ENCODE data around the gene IQGAP2.

Gene IQGAP2

DNA sequence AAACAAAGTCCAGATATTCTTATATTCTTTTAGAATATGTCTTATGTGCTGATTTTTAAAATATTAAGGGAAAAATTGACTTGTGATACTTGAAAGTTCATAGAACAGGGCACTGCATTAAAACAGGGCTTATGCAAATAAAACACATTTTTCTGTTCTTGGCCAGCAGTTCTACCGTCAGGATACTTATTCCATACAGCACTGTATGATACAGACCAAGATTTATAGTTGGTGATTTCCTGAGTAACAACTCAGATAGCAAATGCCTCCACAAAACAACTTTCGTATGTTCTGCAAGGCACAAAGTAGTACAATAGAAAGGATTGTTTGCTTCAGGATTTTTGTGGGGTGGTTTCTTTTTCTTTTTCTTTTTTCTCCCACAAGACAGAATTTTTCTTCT, 150.2 kb downstream of the IQGAP2 start:
- intact Hi-C loops (cut with DNase I): no loop called here
- DNase-seq: no peak

DNA sequence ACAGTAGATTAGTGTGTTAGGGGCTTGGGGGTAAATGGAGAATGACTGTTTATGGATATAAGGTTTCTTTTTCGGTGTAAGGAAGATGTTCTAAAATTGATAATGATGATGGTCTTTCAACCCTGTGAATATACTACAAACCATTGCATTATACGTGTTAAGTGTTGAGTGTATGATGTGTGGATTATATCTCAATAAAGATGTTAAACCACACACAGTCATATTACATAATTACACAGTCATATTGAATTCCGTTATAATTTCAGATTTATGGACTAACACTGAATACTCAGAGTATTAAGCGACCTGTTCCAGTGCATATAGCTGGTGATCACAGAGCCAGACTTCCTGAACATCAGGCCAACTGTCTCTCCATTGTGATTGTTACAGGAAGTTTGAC, 152.0 kb downstream of the IQGAP2 start:
- no peak for DNase-seq
- intact Hi-C loops (cut with DNase I): no loop called here

DNA sequence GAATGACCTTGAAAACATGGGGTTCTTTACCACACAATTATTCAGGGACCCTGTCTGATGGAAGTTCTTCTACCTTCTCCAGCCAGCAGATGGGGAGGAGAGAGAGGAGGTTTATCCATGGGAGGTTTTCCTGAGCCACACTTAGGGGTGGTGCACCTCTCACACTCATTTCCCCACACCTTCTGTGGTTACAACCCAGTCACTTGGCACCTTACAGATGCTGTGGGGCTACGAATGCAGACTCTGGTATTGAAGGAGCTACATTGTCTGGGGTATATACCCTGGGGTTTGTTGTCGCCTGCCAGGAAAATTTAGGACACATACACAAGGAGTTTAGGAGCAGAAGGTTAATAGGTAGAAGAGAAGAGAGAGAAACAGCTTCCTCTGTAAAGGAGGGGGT, 152.6 kb downstream of the IQGAP2 start:
- intact Hi-C loops (cut with DNase I): no loop called here
- no peak for DNase-seq

DNA sequence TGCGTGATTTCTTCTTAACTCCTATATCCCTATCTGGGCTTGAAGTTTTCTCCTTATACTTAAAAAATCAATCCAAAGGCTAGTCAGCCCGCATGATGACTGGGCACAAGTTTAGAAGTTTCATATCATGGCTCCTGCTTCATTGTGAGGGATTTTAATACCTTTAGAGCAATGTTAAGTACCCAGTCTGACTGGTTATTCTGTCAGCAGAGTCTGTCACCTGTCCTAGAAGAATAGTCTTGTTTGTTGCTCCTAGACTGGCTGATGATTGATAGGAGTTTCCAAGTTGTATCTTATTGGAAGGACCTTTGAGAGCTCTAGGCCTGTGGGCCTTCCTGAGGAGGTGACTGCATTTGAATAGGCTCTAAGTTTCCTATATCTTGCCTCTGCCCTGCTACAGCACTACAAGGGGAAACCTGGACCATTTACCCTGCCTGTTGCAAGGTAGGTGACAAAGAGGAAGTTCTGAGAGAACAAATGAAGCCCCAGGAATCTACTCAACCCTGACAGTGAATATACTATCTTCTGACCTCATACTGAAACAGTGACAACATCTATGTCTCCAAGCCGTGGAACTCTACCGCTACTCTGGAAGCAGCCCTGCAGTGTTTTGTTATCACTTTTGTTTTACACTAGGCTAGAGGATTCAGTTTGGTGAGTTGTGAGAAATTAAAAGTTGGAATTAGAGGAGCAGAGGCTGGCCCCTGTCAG, 153.6 kb downstream of the IQGAP2 start:
- intact Hi-C loops (cut with DNase I): no loop called here
- DNase-seq: no peak

- DNase-seq: no peak
Measured at GRCh38 chr5:76560952-76561891, 158.1 kb downstream of the IQGAP2 start.

DNA sequence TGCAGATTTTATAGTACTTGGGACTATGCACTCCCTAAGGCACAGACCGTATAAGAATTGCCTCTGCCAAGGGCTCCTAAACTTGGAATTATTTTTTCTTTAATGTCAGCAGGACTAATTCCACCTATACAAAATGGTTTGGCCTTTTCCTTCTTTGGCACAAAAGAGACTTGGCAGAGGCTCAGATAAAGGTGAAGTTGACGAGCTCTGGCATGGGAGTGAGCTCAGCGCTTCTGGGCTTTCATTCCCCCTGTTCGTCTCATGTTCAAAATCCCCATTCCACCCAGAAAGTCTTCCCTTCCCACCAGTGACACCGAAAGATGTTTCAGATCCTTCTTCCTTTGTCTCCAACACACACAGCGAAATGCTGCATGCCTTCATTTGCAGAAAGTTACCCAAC, 158.9 kb downstream of the IQGAP2 start:
- intact Hi-C loops (cut with DNase I): no loop called here
- DNase-seq: no peak

More at GRCh38 chr5:76560952-76561891, 158.1 kb downstream of the IQGAP2 start:
- intact Hi-C loops (cut with DNase I): no loop called here

DNA sequence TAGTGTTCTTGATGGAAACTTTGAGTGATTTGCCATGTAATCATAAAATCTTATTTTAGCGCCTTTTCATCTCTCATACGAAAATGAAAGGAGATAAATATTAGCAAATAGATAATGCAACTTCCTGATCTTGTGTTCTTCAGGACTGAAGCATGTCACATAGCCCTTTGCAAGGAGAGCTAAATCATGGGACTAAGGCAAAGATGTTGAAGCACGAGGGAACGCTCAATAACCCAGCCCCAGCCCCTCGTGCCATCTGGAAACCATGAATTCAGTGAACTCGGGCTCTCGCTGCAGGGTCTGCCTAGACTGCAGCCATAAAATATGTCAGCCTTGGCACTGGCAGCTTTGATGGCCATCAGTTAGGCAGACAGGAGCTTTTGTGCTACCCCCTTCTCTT, 161.9 kb downstream of the IQGAP2 start:
- no peak for DNase-seq
- intact Hi-C loops (cut with DNase I): no loop called here

GRCh38 chr5:76570153-76570552, 167.1 kb downstream of the IQGAP2 start:
- no peak for DNase-seq
- intact Hi-C loops (cut with DNase I): no loop called here

DNA sequence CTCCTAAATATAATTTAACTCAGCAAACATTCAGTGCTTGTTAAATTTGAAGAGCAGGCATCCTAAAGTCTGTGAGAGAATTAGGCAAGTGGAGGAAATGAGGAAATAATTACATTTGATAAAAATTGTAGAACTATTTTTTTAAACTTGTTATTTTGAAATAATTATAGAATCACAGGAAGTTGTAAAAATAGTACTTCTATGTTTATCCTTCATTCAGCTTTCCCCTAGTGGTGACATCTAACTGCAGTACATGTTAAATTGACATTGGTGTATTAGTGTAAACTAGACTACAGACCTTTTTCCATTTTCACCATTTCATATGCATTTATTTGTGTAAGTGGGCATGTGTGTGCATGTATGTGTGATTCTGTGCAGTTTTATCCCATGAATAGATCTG, 168.5 kb downstream of the IQGAP2 start:
- intact Hi-C loops (cut with DNase I): no loop called here

DNA sequence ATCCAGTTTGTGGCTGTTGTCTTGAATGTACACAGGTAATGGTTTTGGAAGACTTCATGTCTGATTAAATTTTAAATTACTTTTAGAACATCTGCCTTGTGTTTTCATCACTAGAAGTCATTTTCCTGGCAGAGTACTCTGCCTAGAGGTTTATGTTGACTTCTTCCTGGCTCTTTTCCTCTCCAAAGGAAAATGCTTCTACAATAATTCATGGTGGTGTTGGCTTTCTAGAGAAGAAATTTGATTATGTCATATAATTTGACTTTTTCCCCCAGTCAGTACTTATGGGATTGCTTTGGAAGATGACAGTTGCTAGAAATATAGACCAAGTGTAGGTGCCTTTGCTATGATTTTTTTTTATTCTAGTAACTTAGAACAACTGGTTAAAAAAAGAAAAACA, 173.4 kb downstream of the IQGAP2 start:
- no peak for DNase-seq
- intact Hi-C loops (cut with DNase I): no loop called here

More for the DNA sequence above, 168.5 kb downstream of the IQGAP2 start:
- DNase-seq: no peak

GRCh38 chr5:76576996-76577395, 173.9 kb downstream of the IQGAP2 start:
- no peak for DNase-seq
- intact Hi-C loops (cut with DNase I): no loop called here

DNA sequence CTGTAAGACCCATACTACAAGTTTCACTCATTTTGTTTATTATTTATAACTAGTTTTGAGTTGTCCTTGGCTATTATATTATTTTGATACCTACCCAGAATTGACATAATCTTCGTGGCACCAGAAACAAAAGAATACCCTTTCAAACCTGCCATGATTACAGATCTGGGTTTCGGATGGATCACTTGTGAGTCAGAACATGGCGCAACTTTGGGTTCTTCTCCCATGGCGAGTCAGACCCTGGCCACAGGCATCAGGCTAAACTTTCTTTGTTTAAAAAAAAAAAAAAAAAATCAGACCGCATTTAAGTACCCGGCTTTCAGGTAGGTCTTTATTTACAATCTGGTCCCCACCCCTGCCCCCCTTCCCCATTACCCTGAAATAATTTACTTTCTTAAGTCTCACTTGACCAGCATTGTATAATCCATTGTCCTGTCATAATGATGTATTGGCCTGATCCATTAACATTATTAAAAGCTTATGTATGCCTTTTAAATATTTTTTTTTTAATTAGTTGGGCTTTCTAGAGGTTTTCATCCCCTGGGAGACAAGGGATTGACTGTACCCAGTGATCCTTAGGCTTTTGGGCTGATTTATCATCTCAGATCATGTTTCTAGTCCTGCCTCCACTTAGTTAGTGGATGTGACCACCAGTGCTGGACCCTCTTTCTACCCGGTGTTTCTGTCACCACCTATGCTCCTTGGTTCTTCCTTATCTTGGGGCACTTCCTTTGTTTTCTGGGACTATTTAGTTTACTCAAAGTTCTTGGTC, 176.3 kb downstream of the IQGAP2 start:
- intact Hi-C loops (cut with DNase I): no loop called here

DNA sequence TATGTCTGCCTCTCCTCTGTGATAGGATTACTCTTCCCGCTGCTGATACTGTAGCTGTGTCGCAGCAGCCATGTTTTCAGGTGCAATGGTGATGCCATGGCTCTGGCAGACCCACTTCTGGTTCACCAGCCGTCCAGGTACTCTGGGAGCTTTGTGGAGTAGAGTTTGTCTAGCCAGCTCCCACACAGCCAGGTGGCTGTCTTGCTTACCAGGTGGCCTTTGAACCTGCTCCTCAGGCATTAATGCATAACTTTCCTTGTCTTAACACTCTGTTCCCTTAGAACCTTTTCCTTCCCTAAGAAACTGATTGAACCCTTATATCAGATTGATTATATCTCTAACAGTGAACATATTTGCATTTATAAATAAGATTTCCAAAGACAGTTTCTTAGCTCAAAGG, 177.9 kb downstream of the IQGAP2 start:
- DNase-seq: peak in 1 of 10 donors; percentile 22
- intact Hi-C loops (cut with DNase I): no loop called here

More for the DNA sequence above, 176.3 kb downstream of the IQGAP2 start:
- no peak for DNase-seq

DNA sequence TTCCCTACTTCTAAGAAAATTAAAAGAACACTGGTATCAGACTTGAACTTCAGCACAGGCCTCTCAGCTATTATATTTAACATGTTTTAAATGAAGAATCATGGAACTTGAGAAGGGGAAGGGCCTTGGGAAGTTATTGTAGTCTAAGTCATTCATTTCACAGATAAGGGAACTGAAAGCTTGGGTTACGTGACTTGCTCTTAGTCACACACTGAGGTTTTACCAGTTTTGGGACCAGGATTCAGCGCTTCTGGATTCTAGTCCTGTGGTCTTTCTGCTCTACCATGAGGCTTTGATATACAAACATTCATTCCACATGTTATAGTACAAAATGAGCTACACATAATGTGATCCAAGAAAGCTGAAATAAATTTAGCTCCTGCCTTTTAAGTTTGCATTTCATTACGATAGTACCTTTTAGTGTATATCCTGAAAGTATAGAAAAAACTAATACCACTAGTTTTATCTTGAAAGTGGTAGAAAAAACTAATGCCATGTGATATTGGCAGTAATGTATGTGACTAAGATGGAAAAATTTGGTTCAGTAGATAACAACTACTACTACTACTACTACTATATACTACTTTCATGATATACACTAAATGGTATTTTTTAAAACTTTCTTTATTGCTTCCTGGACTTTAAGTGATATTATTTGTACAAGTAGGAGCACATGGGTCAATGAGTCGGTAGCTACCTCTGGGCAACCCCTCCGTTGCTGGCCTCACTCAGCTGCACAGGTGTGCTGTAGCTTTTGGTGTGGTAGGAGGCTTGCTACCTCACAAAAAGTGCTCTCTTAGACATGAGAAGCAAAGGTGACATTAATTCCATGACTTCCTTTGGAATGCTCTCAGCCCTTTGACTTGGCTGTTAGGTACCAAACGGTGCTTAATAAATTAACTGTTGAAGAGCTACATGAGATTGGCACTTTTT, 179.4 kb downstream of the IQGAP2 start:
- intact Hi-C loops (cut with DNase I): no loop called here
- DNase-seq: no peak

- intact Hi-C loops (cut with DNase I): no loop called here
- DNase-seq: no peak
Measured at GRCh38 chr5:76583163-76584047, 180.3 kb downstream of the IQGAP2 start.

GRCh38 chr5:76585783-76586217, 182.7 kb downstream of the IQGAP2 start:
- DNase-seq: no peak
- intact Hi-C loops (cut with DNase I): no loop called here

DNA sequence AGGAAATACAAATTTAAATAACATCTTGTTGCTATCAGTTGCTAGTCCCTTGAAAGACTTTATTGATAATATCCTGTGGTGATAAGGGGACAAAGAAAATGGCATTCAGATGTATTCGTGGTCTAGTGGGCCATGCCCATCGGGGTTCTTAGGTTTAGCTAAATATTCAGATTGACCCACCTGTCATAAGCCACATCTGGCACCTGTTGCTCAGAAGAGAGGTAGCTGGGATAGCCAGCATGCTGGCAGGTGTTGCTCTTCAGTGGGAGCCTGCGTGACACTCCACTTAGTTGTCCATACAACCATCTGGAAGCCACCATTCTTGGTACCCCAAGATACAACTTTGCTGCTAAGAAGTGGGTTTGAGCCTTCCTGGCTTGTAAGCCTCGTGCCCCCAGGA, 183.4 kb downstream of the IQGAP2 start:
- intact Hi-C loops (cut with DNase I): no loop called here
- no peak for DNase-seq

- DNase-seq: no peak
- intact Hi-C loops (cut with DNase I): no loop called here
Measured at GRCh38 chr5:76590027-76590426, 186.9 kb downstream of the IQGAP2 start.

DNA sequence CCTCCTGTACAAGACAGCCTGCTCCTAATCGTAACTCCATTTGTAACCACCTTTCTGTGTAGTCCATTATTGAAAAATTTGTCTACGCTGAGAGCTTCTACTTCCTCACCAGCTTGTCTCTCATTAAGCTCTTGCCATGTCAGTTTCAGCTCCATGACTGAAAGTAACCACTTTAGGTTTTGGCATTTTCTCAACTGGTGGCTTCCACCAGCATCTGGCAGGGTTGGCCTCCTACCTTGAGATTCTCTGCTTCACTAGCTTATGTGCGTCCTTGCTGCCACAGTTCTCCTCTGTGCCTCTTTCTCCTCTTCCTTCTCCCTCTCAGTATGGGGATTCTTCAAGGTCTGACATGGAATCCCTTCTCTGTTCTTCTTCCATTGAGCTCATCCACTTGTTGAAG, 188.3 kb downstream of the IQGAP2 start:
- intact Hi-C loops (cut with DNase I): no loop called here
- no peak for DNase-seq

Data from posterior cingulate gyrus (tissue), 11 donors.